ENCODE results near the gene CBX3.
"Not testable (repeated sequence)": the region's sequence is repeated elsewhere in the genome, so short reads cannot be mapped to it uniquely, and the experiment has no call there.

GRCh38 chr7:26176696-26177095, 24.8 kb upstream of the CBX3 start:
- not testable (repeated sequence) for TF ChIP-seq ESRRG (CRISPR knock-in tag; IDR thresholded peaks at IDR 0.05); RARB (CRISPR knock-in tag; IDR thresholded peaks at IDR 0.05); PATZ1 (CRISPR knock-in tag; IDR thresholded peaks at IDR 0.05; ENCODE audit: borderline replicate concordance); ARNTL (CRISPR knock-in tag; IDR thresholded peaks at IDR 0.05; ENCODE audit: borderline replicate concordance, low read depth); TCF4 (CRISPR knock-in tag; IDR thresholded peaks at IDR 0.05; ENCODE audit: borderline replicate concordance); GLIS3 (CRISPR knock-in tag; IDR thresholded peaks at IDR 0.05); CSRNP3 (CRISPR knock-in tag; IDR thresholded peaks at IDR 0.05); ZNF70 (CRISPR knock-in tag; IDR thresholded peaks at IDR 0.05); ZFP3 (CRISPR knock-in tag; IDR thresholded peaks at IDR 0.05); ZFP30 (CRISPR knock-in tag; IDR thresholded peaks at IDR 0.05); CREB5 (CRISPR knock-in tag; IDR thresholded peaks at IDR 0.05; ENCODE audit: low read depth); SNAI2 (CRISPR knock-in tag; IDR thresholded peaks at IDR 0.05); TSHZ2 (CRISPR knock-in tag; IDR thresholded peaks at IDR 0.05)

All from SK-N-SH treated with all-trans-retinoic acid at 6 μM for 48 hours (cell line).